ENCODE data around the gene MRPS6.

DNA sequence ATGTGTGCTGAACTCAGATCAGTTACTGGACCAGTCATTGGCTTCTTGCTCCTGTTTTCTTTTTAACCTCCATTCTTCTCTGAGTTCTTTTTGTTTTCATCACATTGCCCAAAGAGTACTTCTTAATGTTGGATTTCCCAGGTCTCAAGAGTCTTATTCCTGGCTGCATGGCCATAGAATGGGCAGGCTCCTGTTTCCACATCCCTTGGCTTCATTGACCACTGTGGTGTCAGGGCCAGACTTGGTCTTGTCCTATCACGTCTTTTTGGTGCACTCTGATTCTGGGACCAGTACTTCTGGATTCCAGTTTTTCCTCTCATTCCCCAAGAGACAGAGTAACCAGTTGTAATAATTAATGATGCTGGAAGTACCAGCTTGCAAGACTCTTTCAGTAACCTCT, 41.8 kb downstream of the MRPS6 start:
- TF ChIP-seq POLR2A (IDR thresholded peaks at IDR 0.05) = no peak
- TF ChIP-seq, protein P1, sequence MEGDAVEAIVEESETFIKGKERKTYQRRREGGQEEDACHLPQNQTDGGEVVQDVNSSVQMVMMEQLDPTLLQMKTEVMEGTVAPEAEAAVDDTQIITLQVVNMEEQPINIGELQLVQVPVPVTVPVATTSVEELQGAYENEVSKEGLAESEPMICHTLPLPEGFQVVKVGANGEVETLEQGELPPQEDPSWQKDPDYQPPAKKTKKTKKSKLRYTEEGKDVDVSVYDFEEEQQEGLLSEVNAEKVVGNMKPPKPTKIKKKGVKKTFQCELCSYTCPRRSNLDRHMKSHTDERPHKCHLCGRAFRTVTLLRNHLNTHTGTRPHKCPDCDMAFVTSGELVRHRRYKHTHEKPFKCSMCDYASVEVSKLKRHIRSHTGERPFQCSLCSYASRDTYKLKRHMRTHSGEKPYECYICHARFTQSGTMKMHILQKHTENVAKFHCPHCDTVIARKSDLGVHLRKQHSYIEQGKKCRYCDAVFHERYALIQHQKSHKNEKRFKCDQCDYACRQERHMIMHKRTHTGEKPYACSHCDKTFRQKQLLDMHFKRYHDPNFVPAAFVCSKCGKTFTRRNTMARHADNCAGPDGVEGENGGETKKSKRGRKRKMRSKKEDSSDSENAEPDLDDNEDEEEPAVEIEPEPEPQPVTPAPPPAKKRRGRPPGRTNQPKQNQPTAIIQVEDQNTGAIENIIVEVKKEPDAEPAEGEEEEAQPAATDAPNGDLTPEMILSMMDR (IDR thresholded peaks at IDR 0.05) = no peak
